GM18507 (cell line): ENCODE measurements around the gene ALDH18A1.

Source experiments
- DNase-seq: peaks from one replicate; pipeline ENCODE4 v3.0.0; 2011; ENCODE audit warnings: low read depth; ENCODE audit not compliant: insufficient read length; ENCODE audit errors: extremely low spot score
- FAIRE-seq: peaks from 2 replicates; lab custom pipeline; 2011; peaks lifted over from hg19 to GRCh38; lab: Jason Lieb, UNC

ALDH18A1 gene

DNA sequence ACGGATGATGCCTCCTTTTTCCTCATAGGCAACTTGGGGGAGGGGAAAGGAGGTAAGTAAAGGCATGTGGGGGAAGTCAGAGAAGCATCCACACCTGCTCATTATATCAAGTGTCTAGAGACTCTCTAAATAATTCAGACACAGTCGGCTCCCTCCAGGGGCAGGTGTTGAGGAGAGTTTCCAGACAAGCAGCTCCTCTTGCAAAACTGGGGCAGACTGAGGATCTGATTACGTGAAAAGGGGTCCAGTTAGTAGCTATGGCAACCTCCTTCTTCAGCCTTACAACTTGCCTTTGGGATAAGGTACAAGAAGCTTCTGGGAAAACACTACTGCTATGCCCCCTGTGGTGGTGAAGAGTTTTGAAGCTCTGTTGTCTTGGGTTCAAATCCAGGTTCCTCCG, 56.4 kb downstream of the ALDH18A1 start:
- no peak for DNase-seq
- FAIRE-seq = no peak

DNA sequence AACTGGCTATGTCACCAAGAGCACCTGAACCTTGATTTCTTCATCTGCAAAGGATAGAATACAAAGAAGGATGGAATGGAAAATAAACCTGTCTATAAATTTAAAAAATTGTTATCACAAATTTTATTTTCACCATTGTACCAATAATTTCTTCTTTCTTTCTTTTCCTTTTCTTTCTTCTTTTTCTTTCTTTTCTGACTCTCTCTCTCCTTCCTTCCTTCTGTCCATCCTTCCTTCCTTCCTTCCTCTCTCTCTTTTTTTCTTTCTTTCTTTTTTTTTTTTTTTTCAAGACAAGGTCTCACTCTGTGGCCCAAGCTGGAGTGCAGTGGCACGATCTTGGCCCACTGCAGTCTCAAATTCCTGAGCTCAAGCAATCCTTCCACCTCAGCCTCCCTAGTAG, 58.7 kb downstream of the ALDH18A1 start:
- FAIRE-seq (no peak), DNase-seq (no peak)

DNA sequence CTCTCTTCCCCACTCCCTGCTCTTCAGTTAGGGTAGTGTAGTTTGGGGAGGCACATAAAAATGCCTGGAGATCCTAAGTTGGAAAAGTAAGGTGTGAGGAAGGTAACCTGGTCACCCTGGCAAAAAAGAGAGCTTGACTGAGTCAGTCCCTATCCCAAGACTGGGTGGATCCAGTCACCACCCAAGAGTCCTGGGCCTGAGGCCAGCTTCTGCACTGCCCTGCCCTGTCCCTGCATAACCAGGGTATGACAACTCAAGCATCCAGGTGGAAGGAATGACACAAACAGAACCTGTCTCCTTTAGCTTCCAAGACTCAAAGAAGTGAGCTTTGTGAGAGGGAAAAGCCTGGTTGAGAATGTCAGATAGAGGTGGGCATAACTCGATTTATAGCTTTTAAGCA, 68.5 kb downstream of the ALDH18A1 start:
- FAIRE-seq = no peak
- DNase-seq = no peak

DNA sequence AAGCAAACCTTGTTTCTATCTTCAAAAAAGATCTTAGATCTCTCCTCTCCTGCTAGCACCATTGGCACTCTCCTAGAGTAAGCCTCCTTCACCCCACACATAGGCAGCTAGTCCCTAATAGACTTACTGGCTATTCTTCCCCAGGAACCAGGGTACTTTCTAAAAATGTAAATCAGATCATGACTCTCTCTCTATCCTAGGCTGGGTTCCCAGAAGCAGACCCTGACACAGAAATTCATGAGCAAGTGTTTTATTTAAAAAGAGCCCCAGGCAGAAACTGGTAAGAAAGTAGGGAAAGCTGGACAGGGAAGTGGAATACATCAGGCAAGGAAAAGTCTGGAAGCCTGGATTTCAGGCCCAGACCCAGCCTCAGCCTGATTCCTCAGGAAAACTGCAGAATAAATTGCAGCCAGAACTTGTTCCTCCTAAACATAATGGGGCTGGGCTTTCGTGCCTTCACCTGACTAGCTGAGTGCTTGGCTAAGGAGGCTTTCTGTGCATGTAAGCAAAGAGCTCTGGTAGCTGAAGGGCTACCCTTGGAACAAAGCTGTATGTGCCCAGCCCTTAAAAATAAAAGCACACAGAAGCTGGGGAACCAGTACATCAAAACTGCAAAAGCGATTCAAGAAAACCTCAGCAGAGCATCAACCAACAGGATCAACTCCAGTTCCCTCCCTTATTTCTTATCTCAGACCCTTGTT, 76.5 kb downstream of the ALDH18A1 start:
- DNase-seq = no peak
- no peak for FAIRE-seq

DNA sequence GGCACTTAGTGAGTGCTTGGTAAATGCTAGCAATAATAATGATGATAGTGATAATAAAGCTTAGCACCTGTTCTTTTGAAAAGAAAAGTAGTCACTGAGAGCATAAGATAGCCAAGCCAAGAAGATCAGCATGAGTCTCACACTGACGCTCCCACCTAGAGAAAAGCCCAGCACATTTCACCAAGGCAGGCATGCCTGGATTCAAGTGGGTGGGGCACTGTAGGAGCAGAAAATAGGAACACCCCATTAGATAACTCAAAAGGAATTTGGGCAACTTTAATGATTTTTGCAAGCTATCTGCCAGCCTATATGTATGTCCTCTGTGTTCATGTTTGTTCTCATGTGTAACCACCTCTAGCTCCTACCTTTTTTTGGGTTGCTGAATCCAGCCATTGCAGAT, 77.2 kb downstream of the ALDH18A1 start:
- DNase-seq (no peak), FAIRE-seq (no peak)

DNA sequence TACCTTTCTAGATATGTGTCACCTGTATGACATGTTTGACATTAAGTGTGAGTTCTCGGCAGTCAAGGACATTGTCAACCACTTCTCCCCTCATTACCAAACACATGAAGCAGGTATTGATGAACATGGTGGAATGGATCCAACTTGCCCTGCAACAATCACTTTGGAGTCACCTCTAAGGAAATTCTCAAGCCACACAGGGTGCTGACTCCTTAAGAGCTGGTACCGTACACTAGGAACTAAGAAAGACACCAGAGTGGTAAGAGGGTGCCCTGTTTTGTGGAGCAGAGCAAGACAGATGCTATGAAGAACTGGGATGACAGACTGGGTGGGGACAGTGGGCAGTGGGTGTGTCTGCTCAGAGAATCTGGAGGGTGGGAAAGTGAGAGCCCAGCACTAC, 77.9 kb downstream of the ALDH18A1 start:
- FAIRE-seq = no peak
- no peak for DNase-seq

DNA sequence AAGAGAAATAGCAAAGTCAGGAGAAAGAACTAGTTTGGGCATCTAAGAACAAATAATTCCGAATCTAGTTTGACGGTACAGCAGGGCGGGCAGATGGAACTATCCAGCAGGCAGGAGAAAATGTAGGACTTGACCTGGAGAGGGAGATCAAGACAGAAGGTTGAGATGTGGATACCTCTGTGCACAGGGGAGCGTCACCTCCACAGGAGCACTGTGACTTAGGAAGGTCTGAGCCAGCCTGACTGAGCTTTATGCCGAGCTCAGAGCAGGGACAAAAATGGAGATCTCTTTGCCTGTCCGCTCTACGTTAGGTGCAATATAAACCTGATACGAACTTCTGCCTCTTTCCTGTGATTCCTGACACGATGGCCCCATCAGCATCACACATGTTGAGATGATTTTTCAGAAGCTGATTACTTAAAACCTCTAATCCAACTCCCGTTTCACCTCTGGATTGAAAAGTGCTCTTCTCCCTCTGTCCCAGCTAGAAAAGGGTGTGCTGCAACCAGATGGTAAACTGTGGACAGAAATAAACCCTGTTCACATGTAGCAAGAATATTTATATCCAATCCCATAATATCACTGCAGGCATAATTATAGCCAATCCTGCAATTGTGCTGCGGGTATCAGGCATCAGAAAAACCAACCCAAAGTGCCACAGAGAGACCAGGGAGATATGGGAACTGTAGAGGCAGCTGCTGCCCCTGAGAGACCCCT, 81.7 kb downstream of the ALDH18A1 start:
- no peak for DNase-seq
- no peak for FAIRE-seq

DNA sequence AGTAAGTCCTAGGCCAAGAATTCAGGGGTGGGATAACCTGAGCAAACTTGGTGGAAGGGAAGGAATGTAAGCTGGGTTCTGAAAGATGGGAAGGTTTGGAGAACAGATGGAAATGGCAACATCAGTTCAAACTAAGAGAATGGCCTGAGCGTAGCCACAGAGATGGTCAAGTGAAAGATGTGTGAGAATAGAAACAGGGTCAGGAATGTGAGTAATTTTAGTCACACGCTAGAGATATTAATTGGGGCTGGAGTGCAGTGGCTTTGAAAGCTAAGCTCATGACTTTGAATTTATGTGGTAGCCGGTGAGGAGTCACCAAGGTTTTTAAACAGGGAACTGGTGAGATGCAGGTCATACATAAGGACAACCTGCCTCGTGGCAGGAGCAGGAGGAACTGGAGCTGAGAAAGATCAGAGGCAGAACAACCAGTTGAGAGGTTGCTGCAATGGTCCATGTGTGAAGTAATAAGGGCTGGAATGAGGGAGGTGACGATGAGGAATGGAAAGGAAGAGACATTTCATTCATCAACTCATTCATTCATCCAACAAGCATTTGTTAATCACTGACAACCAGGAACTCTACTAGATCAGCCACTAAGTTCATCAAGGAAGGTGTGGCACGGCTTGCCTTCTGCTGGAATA, 82.4 kb downstream of the ALDH18A1 start:
- no peak for FAIRE-seq
- DNase-seq = no peak

DNA sequence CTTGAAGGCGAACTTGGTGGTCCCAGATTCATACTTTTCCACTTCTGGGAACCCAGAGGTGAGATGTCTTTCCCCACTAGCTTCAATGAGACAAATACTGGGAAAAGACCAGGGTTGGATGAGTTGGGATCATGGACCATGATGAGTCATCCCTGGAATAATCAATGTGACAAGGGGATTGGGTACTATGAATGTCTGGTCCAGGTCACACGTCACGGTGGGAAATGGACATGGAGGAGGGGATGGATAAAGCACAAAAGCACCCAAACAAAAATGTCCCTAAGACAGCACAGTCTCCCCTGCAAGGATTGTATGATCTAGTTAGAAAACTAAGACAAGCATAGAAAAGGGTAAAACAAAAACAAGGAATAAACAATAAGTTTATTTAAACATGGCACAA, 83.0 kb downstream of the ALDH18A1 start:
- no peak for FAIRE-seq
- DNase-seq = no peak

DNA sequence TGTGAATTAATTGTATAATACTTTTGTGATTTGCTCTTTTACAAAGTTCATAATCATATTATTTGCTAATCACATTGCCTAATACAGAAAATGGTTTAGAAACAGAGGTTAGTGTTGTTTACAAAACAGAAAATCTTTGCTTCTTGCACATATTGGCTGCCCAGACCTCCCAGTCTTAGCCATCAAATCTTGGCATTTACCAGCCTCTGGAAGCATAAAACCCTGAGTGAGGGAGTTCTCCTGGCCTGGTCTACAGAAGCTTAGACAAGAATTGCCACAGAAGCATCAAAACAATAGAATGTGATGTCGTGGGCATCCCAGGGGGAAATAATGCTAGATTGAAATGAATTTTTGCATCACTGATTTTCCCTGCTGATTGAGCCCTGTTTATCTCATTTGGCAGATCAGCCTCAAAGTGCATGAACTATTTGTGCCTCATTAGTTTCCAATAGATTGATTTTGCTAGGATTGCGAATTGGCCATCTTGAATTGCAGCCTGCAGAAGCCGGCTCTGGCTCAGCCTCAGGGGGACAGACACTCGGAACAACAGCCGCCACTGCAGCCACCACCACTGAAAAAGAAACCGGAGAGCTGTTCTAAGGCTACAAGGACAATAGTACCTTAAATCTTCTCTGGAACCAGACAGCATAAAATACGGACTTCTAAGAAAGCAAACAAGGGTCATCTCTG, 84.2 kb downstream of the ALDH18A1 start:
- FAIRE-seq (no peak), DNase-seq (no peak)

DNA sequence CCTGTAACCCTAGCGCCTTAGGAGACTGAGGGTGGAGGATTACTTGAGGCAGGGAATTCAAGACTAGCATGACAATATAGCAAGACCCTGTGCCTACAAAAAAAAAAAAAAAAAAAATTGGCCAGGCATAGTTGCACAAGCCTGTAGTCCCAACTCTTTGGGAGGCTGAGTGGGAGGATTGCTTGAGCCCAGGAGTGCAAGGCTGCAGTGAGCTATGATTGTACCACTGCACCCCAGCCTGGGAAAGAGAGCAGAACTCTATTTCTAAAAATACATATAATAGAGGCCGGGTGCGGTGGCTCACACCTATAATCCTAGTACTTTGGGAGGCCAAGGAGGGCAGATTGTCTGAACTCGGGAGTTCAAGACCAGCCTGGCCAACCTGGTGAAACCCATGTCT, 85.1 kb downstream of the ALDH18A1 start:
- FAIRE-seq = no peak
- no peak for DNase-seq

DNA sequence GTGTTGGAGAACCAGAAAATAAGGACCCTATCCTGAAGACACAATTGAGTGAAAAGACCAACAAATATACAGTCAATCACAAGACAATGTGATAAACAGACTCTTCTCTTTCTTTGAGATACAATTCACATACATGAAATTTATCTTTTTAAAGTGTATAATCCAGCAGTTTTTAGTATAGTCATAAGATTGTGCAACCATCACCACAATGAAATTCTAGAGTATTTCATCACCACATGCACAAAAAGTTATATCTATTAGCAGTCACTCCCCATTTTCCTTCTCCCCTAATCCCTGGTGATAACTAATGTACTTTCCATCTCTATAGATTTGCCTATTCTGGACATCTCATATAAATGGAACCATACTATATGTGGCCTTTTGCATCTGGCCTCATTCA, 87.1 kb downstream of the ALDH18A1 start:
- no peak for FAIRE-seq
- DNase-seq = no peak

DNA sequence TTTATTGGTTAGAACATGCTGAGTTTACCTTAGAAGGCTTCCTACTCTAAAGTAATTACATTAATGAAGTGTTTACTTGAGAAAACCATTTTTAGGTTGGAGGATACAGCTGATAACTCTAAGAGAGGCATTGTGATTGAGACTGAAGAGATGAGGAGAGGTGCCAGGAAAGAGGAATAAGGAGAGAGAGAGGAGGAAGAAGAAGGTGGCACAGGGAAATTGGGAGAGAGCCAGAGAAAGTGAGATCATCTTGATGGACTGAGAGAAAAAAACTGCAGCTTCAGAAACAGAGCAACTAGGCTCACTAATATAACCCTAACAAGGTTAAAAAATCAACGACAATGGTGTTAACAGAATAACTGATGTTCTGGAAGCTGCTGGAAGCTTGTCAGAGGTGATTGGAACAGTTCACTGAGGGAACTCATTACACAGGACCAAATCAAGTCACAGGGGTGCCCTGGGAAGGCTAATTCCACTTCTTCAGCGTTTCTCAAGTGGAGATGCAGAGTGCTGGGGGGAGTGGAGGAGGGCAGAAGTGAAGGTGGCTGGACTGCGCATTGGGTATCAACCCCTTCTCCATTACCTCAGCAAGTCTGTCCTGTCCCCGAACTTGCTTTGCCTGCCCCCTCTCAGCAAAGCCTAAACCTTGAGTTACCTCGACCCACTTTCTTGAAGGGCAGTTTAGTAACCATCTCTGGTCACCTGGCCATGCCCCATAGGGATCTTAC, 88.4 kb downstream of the ALDH18A1 start:
- no peak for FAIRE-seq
- no peak for DNase-seq

DNA sequence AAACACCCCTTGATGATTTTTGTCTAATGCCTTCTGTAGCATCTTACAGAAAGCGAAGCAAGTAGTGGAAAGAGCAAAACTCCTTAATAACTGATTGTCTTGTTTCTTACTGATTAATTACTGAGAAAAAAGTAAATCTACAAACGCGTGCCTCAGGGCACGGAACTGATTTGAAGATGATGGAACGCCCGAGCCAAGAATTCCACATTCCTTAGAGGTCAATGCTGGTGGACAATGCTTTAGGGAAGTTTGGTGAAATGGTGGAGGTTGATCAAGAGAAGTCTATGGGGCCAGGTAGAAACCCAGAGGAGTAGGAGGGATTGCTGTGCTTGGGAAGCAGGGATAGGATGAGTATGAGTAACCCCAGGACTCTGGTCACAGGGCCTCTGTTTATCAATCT, 90.4 kb downstream of the ALDH18A1 start:
- no peak for FAIRE-seq

DNA sequence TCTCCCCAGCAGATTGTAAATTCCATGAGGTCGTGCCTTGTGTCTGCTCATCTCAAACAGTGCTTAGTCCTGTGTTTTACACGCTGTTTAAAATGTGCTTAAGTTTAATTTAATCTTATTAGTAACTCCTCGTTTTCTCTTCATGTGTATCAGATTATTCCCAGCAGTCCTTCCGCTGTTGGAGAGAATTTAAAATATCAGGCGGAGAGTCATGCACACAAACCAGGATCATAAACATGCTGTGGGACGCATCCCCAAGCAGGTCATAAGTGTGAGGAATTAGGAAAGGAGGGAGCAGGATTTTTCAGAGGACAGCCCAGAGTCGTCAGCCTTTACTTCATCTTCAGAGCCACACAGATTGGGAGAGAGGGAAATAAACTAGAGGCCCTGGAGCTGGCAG, 91.2 kb downstream of the ALDH18A1 start:
- FAIRE-seq (no peak), DNase-seq (no peak)

More for the DNA sequence above, 90.4 kb downstream of the ALDH18A1 start:
- DNase-seq = no peak

DNA sequence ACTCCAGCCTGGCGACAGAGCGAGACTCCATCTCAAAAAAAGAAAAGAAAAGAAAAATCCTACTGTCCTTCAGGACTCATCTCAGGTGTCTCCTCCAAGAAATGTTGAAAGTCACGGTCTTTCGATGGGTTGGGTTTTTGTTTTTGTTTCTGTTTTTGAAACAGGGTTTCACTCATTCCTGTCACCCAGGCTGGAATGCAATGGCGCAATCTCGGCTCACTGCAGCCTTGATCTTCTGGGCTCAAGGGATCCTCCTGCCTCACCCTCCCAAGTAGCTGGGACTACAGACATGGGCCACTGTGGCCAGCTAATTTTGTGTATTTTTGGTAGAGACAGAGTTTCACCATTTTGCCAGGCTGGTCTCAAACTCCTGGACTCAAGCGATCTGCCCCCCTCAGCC, 92.2 kb downstream of the ALDH18A1 start:
- FAIRE-seq (no peak), DNase-seq (no peak)

DNA sequence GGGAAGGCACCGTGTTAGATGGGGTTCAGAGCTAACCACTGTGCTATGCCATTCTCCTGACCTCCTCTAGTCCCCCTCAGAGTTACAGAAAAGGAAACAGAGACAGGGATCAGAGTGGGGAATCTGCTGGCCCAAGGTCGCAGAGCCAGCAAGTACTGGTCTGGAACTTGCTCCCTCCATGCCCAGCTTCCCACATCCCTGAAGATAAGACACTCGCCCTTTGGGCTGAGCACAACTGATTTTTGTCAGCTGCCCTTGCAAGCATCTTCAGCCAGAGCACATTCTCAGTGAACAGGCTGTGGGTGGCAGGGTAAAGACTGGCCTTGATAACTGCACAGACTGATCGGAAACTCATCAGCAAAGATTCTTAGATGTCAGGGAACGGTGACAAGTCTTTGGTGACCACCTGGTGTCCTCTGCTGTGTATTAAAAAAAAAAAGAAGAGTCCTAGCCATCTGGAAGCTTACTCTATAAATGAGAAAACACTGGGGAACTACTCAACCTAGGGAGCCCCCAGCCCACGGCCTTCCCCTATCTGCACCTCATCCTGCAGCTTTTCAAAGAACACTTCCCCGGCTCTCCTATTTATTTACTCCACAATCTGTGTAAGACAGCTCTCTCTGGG, 94.1 kb downstream of the ALDH18A1 start:
- FAIRE-seq = no peak

DNA sequence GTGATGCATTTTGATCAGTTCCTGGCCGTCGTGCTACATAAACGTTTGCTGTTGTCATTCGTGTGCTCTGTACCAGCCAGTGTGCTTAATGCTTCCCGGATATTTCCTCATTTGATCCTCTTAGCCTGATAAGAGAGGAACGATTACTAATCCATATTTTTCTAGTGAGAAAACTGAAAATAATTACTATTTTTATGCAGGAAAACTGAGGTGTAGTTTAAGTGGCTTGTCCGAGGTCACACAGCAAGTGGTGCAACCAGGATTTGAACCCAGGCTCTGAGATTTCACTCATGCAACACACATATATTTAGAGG, 94.7 kb downstream of the ALDH18A1 start:
- no peak for FAIRE-seq
- no peak for DNase-seq

More for the DNA sequence above, 94.1 kb downstream of the ALDH18A1 start:
- no peak for DNase-seq

DNA sequence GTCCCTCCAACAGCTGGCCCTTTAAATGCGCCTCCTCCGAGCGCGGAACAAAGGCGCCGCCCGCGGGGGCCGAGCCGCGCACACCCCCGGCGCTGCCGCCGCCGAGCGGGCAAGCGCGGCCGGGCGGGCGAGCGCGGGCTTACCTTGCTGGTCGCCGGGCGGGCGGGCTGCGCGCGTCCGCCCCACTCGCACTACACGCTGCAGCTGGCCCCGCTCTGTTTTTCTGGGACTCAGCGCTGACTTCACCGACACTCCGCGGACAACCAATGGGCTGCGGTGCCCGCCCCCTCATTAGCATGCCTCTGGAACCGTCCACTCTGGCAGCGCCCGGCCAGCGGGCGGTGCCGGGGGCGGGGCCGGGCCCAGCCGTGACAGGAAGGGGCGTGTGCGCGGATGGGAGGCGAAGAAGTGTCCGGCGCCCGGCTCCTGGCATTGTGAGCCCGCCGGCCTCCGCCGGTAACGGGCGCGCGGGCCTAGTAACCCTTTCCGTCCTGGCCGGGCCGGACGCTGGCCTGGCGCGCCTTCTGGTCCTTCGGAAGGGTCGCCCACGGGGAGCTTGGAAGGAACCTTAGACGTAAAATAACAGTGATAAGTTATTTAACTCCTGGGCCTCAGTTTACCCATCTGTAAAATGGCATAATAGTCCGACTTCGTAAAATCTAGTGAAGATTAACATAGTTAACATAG, 95.2 kb downstream of the ALDH18A1 start, which contains the start of gene SORBS1:
Gene SORBS1, minus strand, starts transcription at position 195 of the 687 bp plus-strand sequence. CDS start 120,236 bp downstream, outside the sequence.
- FAIRE-seq (peak; percentile 88), DNase-seq (peak; percentile 96)
